RWPE1 (cell line): ENCODE data around the gene ARHGEF3.

Experiments
- CTCF ChIA-PET: fragments of 350-600 bp; sonication (Branson Sonifier 250); formaldehyde crosslinking; extraction: SDS; loops from one replicate; lab custom pipeline; 2021; lab: Yijun Ruan, JAX
- POLR2A ChIA-PET: fragments of 400-600 bp; formaldehyde crosslinking; extraction: SDS; loops from one replicate; lab custom pipeline; 2020; ENCODE audit warnings: antibody characterized with exemption; ENCODE audit not compliant: low non-redundant PET; lab: Yijun Ruan, JAX
- DNase-seq: peaks from one replicate; pipeline ENCODE4 v3.0.0; 2012; ENCODE audit warnings: low spot score
- H3K27ac ChIP-seq: fragments of 450-650 bp; 2 replicates; pipeline ENCODE4 v1.5.1; 2017
- CTCF ChIP-seq: fragments of 450-650 bp; conservative IDR thresholded peaks from 2 replicates; pipeline ENCODE4 v1.5.1; 2017; ENCODE audit warnings: low read depth, mild to moderate bottlenecking

ARHGEF3 gene

DNA sequence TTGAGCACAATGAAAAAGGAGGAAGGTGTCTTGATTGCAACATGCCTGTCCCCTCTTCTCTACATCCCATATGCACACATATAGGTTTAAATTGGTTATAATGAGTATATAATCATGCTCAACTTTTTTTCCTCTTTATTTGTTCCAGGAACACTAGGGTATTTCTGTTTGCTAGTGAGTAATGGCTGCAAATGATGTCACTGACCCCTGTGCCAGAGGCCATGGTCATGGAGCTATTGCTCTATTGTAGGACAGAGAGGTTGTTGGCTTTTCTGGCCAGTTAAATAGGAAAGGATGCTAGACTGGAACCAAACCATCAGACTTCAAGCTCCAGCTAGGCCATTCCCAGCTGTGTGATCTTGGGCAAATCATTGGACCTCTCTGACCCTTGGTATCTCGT lies 9.6 kb downstream of the ARHGEF3 start:
- DNase-seq: no peak
- POLR2A ChIA-PET: no interaction called here
- no peak overlapping the region for H3K27ac ChIP-seq
- no peak for TF ChIP-seq CTCF
- CTCF ChIA-PET: no interaction called here

DNA sequence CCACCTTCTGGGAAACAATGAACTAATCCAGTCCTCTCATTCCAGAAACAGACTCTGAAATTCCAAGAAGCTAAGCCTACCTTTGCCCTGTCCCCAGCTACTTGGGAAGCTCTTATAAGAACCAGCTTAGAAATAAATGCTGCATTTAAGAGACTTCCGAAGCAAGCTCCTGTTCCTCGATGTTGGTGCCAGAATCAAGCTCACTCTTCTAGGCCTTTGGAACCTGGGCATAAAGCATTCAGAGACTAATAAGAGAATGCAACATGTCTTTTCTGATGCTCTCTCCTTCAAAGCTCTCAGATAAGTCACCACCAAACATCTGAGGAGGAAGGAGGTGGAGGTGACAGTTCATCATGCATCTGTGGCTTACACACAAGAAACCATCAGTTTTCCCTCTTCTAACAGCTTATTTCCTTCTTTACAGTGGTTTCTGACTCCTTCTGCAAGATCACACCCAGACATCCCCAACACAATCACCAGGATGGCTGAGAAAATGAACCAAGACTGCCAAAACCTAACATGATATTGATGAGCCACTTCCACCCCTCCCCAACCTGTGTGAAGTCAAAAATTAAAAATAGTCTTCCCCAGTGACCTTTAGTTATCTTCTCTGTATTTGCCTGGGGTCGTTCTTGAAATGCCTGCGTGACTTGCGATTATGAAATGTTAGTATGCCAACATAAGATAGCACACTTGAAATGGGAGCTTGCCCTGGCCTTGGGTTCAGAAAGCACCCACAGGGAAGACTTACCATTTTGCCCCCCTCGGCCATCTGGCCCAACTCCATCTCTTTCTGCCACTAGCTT lies 11.5 kb downstream of the ARHGEF3 start:
- POLR2A ChIA-PET: no interaction called here
- TF ChIP-seq CTCF: no peak
- H3K27ac ChIP-seq: no peak overlapping the region
- CTCF ChIA-PET: no interaction called here
- no peak for DNase-seq

DNA sequence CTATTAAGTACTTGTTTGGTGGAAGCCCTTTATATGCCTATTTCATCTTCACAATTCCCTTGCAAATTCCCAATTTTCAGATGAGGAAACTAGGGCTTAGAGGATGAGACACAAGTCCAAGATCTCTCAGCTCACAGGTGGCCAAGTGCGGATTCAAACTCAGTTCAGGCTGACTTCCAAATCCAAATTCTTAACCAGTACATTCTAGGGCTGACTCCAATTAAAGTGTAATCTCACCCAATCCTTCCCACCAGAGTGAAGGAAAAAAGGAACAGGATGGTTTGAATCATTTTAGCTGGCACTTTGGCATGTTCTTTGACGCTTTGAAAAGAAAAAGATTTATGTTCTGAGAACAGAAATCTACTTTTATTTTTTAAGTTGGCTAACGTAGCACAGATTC lies 12.7 kb downstream of the ARHGEF3 start:
- DNase-seq: no peak
- ChIA-PET CTCF (interaction anchor here (0.7 kb wide), 1 partner anchor 35 kb away, joined by 3 read pairs; no protein-coding TSS in a partner anchor), POLR2A (no interaction called here)
- H3K27ac ChIP-seq: no peak overlapping the region
- TF ChIP-seq CTCF: no peak

DNA sequence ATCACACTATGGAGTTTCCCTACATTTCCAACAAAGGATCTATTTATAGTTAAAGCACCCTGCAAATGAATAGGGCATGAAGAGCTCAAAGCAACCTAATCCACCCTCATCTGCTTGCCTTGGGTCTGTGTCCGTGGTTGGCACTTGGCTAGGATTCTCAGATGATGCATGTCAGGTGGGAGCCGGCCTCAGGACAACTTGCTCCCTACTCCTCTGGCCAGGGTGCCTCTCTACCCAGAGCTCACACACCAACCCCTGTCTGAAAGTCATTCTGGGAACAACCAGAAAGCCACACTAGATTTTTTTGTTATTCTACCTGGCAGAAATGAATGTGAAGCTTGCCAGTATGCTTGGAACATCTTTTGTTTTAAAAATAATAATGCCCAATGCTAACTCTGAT lies 13.2 kb downstream of the ARHGEF3 start:
- DNase-seq: no peak
- ChIA-PET POLR2A (no interaction called here), CTCF (interaction anchor here (0.6 to 0.9 kb wide), 3 partner anchors 10 to 47 kb away, joined by 3 to 4 read pairs (median 3); no protein-coding TSS in a partner anchor)
- H3K27ac ChIP-seq: no peak overlapping the region
- TF ChIP-seq CTCF: no peak

GRCh38 chr3:56787784-56788256 lies 13.9 kb downstream of the ARHGEF3 start:
- no peak for TF ChIP-seq CTCF
- ChIA-PET POLR2A (no interaction called here), CTCF (interaction anchor here (0.6 to 0.9 kb wide), 3 partner anchors 10 to 48 kb away, joined by 3 to 4 read pairs (median 3); no protein-coding TSS in a partner anchor)
- H3K27ac ChIP-seq: no peak overlapping the region
- DNase-seq: no peak

DNA sequence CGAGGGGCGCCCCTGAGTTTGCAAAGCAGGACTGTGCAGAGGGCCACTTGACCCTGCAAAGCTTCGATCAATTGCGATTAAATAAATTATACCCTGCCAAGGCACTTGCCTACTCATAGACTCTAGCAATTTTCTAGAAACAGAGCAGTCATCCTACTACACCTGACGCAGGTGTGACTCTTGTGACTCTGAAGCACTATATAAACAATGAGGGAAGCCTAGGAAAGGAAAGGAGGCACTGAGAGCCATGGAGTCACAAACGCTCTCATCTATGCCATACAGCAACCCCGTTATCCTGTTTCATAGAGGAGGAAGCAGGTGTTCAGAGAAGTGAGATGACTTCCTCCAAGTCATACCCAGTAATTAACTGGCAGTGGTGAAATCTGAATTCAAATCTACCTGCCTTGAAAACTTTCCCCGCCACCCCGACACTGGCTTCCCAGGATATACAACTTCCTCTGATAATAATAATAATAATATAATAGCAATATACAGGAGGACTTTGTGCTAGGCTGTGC lies 14.4 kb downstream of the ARHGEF3 start:
- POLR2A ChIA-PET: no interaction called here
- CTCF ChIA-PET: interaction anchor here (0.6 kb wide), 1 partner anchor 54 kb away, joined by 4 read pairs; no protein-coding TSS in a partner anchor
- no peak for TF ChIP-seq CTCF
- H3K27ac ChIP-seq: no peak overlapping the region
- DNase-seq: no peak
